BE2C (cell line): ENCODE data around the gene HS1BP3.
A peak's percentile ranks its signal among the peaks of the same experiment; 100 is the strongest.

Experiments
- DNase-seq: peaks from one replicate; pipeline ENCODE4 v3.0.0-alpha.2; 2020
- H3K27me3 ChIP-seq: fragments of 250-450 bp; sonication (Bioruptor Pico); 2 replicates; pipeline ENCODE4 v1.5.1; 2020; ENCODE audit warnings: mild to moderate bottlenecking
- H3K36me3 ChIP-seq: fragments of 250-450 bp; sonication (Bioruptor Pico); 2 replicates; pipeline ENCODE4 v1.5.1; 2020; ENCODE audit warnings: mild to moderate bottlenecking
- H3K4me1 ChIP-seq: fragments of 250-450 bp; sonication (Bioruptor Pico); 2 replicates; pipeline ENCODE4 v1.5.1; 2020
- H3K4me3 ChIP-seq: 2 replicates; pipeline ENCODE4 v1.5.1; 2011; ENCODE audit warnings: low read depth, low read length
- H3K9me3 ChIP-seq: fragments of 250-450 bp; sonication (Bioruptor Pico); 2 replicates; pipeline ENCODE4 v1.5.1; 2020
- TF ChIP-seq, protein P1 (sequence below): IDR thresholded peaks from 2 replicates; pipeline ENCODE4 v1.5.1; 2012; ENCODE audit warnings: mild to moderate bottlenecking, low read depth, low read length

HS1BP3 gene

DNA sequence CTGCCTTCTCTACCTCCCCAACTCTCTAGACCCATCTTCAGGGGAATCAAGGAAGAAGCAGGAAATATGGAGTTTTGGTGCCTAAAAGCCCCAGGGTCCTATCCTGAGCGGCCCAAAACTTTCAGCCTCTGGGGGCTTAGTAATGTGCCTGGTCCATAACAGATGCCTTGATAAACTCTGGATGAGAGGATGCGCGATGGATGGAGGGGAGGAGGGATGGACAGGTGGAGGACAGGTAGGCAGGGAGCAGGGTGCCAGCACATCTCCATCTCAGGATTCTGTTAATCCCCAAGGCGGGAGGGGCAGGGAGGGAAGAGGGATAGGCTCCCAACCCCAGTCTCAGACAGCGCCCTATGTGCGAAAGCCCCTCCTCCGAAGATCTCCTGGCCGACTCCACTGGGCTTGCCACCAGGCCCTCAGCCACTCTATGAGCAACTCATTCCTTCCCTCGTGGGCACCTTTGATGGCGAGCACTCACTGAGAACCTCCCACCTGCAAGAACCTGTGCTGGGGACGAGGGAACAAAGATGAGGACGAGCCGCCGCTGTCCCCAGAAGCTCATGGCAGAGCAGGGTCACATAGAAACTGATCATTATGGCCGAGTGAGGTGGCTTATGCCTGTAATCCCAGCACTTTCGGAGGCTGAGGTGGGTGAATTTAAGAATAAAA lies 23.1 kb downstream of the HS1BP3 start:
- Histone ChIP-seq H3K9me3 (no peaks in the 10 kb centered on the region), H3K4me1 (peaks cover 49% of the 10 kb centered on the region), H3K4me3 (no peak overlapping the region), H3K36me3 (peaks cover 3% of the 10 kb centered on the region; the same call in 1 of the 2 replicates), H3K27me3 (no peaks in the 10 kb centered on the region)
- TF ChIP-seq, protein P1, sequence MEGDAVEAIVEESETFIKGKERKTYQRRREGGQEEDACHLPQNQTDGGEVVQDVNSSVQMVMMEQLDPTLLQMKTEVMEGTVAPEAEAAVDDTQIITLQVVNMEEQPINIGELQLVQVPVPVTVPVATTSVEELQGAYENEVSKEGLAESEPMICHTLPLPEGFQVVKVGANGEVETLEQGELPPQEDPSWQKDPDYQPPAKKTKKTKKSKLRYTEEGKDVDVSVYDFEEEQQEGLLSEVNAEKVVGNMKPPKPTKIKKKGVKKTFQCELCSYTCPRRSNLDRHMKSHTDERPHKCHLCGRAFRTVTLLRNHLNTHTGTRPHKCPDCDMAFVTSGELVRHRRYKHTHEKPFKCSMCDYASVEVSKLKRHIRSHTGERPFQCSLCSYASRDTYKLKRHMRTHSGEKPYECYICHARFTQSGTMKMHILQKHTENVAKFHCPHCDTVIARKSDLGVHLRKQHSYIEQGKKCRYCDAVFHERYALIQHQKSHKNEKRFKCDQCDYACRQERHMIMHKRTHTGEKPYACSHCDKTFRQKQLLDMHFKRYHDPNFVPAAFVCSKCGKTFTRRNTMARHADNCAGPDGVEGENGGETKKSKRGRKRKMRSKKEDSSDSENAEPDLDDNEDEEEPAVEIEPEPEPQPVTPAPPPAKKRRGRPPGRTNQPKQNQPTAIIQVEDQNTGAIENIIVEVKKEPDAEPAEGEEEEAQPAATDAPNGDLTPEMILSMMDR, result no peak
- peak; percentile 4 for DNase-seq

DNA sequence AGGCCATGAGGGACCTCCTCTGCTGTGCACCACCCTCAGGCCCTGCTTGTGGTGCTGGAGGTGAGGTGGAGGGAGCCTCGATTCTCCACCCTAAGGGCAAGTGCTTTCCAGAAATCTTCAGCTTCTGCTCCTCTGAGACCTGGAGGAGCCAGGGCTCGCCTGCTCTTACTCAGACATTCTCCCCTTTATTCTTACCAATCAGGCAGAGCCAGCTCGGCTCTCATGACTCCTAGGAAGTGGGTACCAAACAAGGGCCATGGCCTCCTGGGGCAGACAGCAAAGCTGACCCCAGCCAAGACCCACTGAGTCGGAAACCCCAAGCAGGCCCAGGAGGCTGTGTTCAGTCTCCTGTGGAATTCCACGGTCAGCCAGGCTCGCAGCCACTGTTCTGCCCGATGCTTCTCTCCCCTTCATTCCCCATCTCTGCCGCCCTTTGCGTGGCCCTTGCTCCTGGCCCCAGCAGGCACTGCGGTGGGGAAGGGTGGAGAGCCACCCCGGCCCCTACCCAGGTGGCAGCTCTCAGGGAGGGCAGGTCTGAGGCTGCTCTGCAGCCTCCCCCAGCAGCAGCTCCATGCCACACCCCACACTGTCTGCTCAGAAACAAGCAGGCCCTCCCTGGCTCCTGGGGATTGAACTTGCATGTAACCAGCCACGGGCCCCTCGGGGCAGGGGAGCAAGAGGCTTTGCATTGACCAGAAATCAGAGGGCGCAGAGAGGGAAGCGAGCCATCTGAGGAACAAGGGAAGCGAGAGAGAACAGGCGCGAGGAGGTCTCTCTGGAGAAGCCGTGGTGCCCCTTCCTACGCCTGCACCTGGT lies 24.0 kb downstream of the HS1BP3 start:
- Histone ChIP-seq H3K4me1 (peaks cover 54% of the 10 kb centered on the region), H3K4me3 (no peak overlapping the region), H3K9me3 (no peaks in the 10 kb centered on the region), H3K36me3 (peaks cover 3% of the 10 kb centered on the region; the same call in 1 of the 2 replicates), H3K27me3 (no peaks in the 10 kb centered on the region)
- peak; percentile 31 for DNase-seq
- TF ChIP-seq, protein P1, result no peak

DNA sequence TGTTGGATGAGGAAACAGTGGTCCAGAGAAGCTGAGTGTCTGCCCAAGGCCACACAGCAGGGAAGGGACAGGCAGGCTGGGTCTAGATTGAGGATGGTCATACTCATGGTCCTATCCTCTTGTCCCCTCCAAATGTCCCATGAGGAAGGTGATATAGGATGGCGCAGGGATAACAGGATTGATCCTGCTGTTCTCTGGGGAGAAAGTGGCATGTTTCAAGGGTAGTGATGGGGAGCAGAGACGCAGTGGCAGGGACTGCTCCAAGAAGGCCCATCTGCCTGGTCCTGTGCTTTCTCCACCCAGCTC lies 24.6 kb downstream of the HS1BP3 start:
- TF ChIP-seq, protein P1, result no peak
- no peak for DNase-seq
- Histone ChIP-seq H3K36me3 (peaks cover 3% of the 10 kb centered on the region; the same call in 1 of the 2 replicates), H3K4me1 (peaks cover 54% of the 10 kb centered on the region), H3K9me3 (no peaks in the 10 kb centered on the region), H3K4me3 (no peak overlapping the region), H3K27me3 (no peaks in the 10 kb centered on the region)

- Histone ChIP-seq H3K4me3 (no peak overlapping the region), H3K9me3 (no peaks in the 10 kb centered on the region), H3K36me3 (peaks cover 3% of the 10 kb centered on the region; the same call in 1 of the 2 replicates), H3K4me1 (peaks cover 57% of the 10 kb centered on the region), H3K27me3 (no peaks in the 10 kb centered on the region)
- DNase-seq, result peak; percentile 33
- TF ChIP-seq, protein P1, result no peak
These were observed 25.2 kb downstream of the HS1BP3 start for GRCh38 chr2:20625491-20626391.

DNA sequence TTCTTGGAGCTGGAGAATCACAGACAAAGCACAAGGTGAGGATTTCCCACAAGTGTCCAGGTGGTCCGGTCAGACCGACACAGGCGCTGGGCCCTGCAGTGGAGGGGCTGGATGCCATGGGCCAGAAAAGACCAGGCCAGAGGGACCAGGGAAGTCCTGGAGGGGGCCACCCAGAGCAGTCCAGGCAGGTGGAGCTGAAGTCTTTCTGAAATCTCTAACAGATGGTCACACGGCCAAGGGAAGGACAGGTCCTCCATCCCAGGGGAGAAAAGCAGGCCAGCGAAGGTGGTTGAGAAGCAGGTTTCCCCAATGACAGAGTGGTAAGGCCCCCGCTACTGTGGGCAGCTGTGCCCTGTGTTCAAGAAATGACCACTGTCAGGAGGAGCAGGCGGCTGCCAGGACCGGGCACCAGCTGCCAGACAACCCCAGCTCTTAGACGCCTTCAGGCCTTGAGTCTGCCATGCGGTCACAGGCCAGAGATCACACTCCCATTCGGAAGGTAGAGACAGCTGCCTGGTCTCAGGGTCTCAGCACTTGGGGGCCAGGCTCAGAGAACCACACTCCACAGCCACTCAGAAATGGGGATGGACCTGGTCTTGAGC lies 25.9 kb downstream of the HS1BP3 start:
- peaks cover 3% of the 10 kb centered on the region; the same call in 1 of the 2 replicates for H3K36me3 ChIP-seq
- peak; percentile 4 for DNase-seq
- H3K4me3 ChIP-seq, result no peak overlapping the region
- no peaks in the 10 kb centered on the region for H3K9me3 ChIP-seq
- TF ChIP-seq, protein P1, result no peak
- H3K27me3 ChIP-seq, result no peaks in the 10 kb centered on the region
- H3K4me1 ChIP-seq, result peaks cover 57% of the 10 kb centered on the region
